HG02973 (cell line): ENCODE measurements around the gene CWC25.
"Not testable (repeated sequence)": the region's sequence is repeated elsewhere in the genome, so short reads cannot be mapped to it uniquely, and the experiment has no call there.

Source experiments
- ATAC-seq: cut with Tn5 transposase; IDR thresholded peaks from one replicate; pipeline ENCODE4 v1.9.1; 2021; ENCODE audit warnings: moderate library complexity; ENCODE audit not compliant: unreplicated experiment

Gene CWC25

GRCh38 chr17:38790148-38790707, 34.9 kb downstream of the CWC25 start:
- not testable (repeated sequence) for ATAC-seq

- no peak for ATAC-seq
These were observed 35.9 kb downstream of the CWC25 start for GRCh38 chr17:38789185-38789584.

- ATAC-seq, result not testable (repeated sequence)
These were observed 37.1 kb downstream of the CWC25 start for GRCh38 chr17:38787999-38788398.

GRCh38 chr17:38786372-38786771, 38.7 kb downstream of the CWC25 start:
- ATAC-seq, result no peak

- no peak for ATAC-seq
These were observed 41.9 kb downstream of the CWC25 start for GRCh38 chr17:38783227-38783626.

- no peak for ATAC-seq
These were observed 45.0 kb downstream of the CWC25 start for GRCh38 chr17:38779965-38780752.

- ATAC-seq, result no peak
These were observed 47.4 kb downstream of the CWC25 start for GRCh38 chr17:38777641-38778250.

GRCh38 chr17:38773258-38773657, 51.9 kb downstream of the CWC25 start:
- no peak for ATAC-seq

- ATAC-seq, result no peak
These were observed 56.7 kb downstream of the CWC25 start for GRCh38 chr17:38768417-38768816.

- ATAC-seq, result no peak
These were observed 58.8 kb downstream of the CWC25 start for GRCh38 chr17:38766341-38766740.

GRCh38 chr17:38762231-38762630, 62.9 kb downstream of the CWC25 start:
- ATAC-seq, result no peak

GRCh38 chr17:38761612-38762011, 63.5 kb downstream of the CWC25 start:
- no peak for ATAC-seq

GRCh38 chr17:38753071-38753506, 72.0 kb downstream of the CWC25 start:
- ATAC-seq, result no peak

GRCh38 chr17:38752308-38753070, 72.6 kb downstream of the CWC25 start, which contains the start of gene PSMB3:
TSS of gene PSMB3 (plus strand) at chr17:38752741. CDS start at chr17:38752827, 86 bp downstream.
- peak; percentile 62 for ATAC-seq

- ATAC-seq, result peak; percentile 30
These were observed 73.3 kb downstream of the CWC25 start for GRCh38 chr17:38751808-38752307.

GRCh38 chr17:38751144-38751807, 73.8 kb downstream of the CWC25 start:
- no peak for ATAC-seq
